Measurements from ENCODE around the gene UGT1A4.

UGT1A4 gene

DNA sequence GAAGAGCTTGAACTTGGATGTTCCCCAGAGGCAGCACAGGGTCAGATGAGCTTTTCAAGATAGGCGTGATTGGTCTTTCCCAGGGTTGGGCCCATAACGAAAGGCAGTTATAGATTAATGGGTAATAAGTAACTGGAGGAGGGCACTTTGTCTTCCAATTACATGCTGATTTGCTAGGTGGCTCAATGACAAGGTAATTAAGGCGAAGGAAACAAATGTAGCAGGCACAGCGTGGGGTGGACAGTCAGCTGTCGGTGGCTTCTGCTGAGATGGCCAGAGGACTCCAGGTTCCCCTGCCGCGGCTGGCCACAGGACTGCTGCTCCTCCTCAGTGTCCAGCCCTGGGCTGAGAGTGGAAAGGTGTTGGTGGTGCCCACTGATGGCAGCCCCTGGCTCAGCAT is at the start of gene UGT1A4:
Gene UGT1A4 (plus strand): TSS at position 185 of the 400 bp plus-strand sequence. CDS start 85 bp downstream, at position 270.
- no peak for TF ChIP-seq CREB1 (IDR thresholded peaks at IDR 0.05; ENCODE audit: low read depth)
- TF ChIP-seq ZBTB7A (IDR thresholded peaks at IDR 0.05; ENCODE audit: low read depth): no peak
- TF ChIP-seq TEAD4 (IDR thresholded peaks at IDR 0.05): no peak
- no peak for TF ChIP-seq EP300 (IDR thresholded peaks at IDR 0.05; ENCODE audit: borderline replicate concordance)
- TF ChIP-seq CEBPB (IDR thresholded peaks at IDR 0.05): no peak
- no peak for TF ChIP-seq TCF12 (IDR thresholded peaks at IDR 0.05; ENCODE audit: low read depth)
- no peak for TF ChIP-seq USF1 (IDR thresholded peaks at IDR 0.05)
- no peak for TF ChIP-seq NFIC (IDR thresholded peaks at IDR 0.05)

DNA sequence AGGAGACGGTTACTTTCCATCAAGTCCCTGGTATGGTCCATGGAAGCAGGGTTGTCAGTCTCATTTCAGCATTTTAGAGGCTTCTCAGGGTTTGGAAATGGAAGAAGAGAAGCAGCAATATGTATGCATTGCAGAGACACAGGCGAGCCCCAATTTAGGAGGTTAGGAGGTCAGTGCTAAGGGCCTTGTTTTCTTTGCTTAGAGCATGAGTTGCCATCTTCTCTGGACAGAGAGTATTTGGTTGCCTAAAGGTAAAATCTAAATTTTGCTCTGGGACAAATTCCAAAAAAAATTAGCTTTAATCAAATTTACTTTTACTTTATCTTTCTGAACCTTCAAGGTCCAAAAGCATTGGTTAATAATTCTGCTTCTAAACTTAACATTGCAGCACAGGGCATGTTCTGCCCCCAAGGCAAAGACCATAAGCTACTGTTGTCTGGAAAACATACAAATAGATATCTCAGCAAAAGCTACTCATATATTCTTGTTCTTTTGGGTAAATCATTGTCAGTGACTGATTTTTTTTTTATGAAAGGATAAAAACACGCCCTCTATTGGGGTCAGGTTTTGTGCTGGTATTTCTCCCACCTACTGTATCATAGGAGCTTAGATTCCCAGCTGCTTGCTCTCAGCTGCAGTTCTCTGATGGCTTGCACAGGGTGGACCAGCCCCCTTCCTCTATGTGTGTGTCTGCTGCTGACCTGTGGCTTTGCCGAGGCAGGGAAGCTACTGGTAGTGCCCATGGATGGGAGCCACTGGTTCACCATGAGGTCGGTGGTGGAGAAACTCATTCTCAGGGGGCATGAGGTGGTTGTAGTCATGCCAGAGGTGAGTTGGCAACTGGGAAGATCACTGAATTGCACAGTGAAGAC is 47.0 kb upstream of the UGT1A4 start, which contains the start of gene UGT1A9:
Gene UGT1A9 (plus strand): TSS at position 609 of the 872 bp plus-strand sequence. CDS start 37 bp downstream, at position 646.
- TF ChIP-seq TAF1 (IDR thresholded peaks at IDR 0.05; ENCODE audit: low read depth): no peak
- TF ChIP-seq NFIC (IDR thresholded peaks at IDR 0.05): no peak
- no peak for TF ChIP-seq EP300 (IDR thresholded peaks at IDR 0.05; ENCODE audit: borderline replicate concordance)
- no peak for TF ChIP-seq FOXM1 (IDR thresholded peaks at IDR 0.05; ENCODE audit: borderline replicate concordance, low read depth)
- no peak for TF ChIP-seq USF1 (IDR thresholded peaks at IDR 0.05)
- TF ChIP-seq REST (IDR thresholded peaks at IDR 0.05; ENCODE audit: low read depth): no peak
- no peak for TF ChIP-seq CEBPB (IDR thresholded peaks at IDR 0.05)
- no peak for TF ChIP-seq TEAD4 (IDR thresholded peaks at IDR 0.05)
- no peak for TF ChIP-seq YY1 (IDR thresholded peaks at IDR 0.05; ENCODE audit: low read depth)
- no peak for TF ChIP-seq TCF12 (IDR thresholded peaks at IDR 0.05; ENCODE audit: low read depth)
- TF ChIP-seq, protein P1, sequence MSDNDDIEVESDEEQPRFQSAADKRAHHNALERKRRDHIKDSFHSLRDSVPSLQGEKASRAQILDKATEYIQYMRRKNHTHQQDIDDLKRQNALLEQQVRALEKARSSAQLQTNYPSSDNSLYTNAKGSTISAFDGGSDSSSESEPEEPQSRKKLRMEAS (IDR thresholded peaks at IDR 0.05): no peak
- no peak for TF ChIP-seq ZBTB7A (IDR thresholded peaks at IDR 0.05; ENCODE audit: low read depth)
- no peak for TF ChIP-seq CREB1 (IDR thresholded peaks at IDR 0.05; ENCODE audit: low read depth)
- no peak for TF ChIP-seq EGR1 (IDR thresholded peaks at IDR 0.05)
- no peak for TF ChIP-seq RAD21 (IDR thresholded peaks at IDR 0.05; ENCODE audit: low read depth)

DNA sequence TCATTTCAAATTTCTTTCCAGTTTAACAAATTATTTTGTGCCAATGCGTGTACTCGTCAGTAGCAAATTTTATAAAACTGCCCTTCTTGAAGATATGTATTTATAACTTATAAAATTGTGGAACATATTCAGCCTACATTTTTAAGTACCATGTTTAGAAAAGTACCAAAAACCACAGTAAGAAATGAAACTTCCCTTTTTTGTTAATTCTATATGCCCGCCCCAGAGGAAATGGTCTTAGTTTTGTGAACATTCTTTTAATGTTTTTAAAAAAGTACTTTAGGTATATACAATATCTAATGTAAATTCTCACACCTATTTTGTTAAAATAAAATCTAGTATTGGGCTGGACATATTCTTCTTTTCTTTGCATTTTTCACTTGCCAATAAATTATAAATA is 45.6 kb upstream of the UGT1A4 start:
- TF ChIP-seq REST (IDR thresholded peaks at IDR 0.05; ENCODE audit: low read depth): no peak

DNA sequence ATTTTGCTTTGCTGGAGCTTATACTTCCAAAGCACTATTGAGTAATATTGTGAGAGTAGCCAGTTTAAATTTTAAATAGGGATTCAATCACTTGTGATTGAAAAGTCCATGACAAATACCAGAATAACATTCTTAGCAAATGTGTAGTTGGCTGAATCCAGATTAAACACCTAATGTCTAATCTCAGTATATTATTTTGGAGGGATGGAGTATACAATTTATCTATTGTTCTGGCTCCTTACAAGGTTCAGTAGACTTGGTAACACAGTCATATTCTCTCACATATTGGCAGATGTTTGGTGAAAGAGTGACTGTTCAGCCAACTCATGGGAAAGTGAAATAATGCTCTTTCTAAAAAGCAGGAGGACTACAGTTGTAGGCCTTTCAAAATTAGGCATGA is 44.6 kb upstream of the UGT1A4 start:
- no peak for TF ChIP-seq EGR1 (IDR thresholded peaks at IDR 0.05)
- TF ChIP-seq YY1 (IDR thresholded peaks at IDR 0.05; ENCODE audit: low read depth): no peak
- no peak for TF ChIP-seq EP300 (IDR thresholded peaks at IDR 0.05; ENCODE audit: borderline replicate concordance)
- no peak for TF ChIP-seq NFIC (IDR thresholded peaks at IDR 0.05)
- no peak for TF ChIP-seq ZBTB7A (IDR thresholded peaks at IDR 0.05; ENCODE audit: low read depth)
- TF ChIP-seq TAF1 (IDR thresholded peaks at IDR 0.05; ENCODE audit: low read depth): no peak
- TF ChIP-seq REST (IDR thresholded peaks at IDR 0.05; ENCODE audit: low read depth): no peak
- no peak for TF ChIP-seq CREB1 (IDR thresholded peaks at IDR 0.05; ENCODE audit: low read depth)
- no peak for TF ChIP-seq TEAD4 (IDR thresholded peaks at IDR 0.05)
- TF ChIP-seq, protein P1 (IDR thresholded peaks at IDR 0.05): no peak
- no peak for TF ChIP-seq FOXM1 (IDR thresholded peaks at IDR 0.05; ENCODE audit: borderline replicate concordance, low read depth)
- TF ChIP-seq CEBPB (IDR thresholded peaks at IDR 0.05): no peak
- TF ChIP-seq TCF12 (IDR thresholded peaks at IDR 0.05; ENCODE audit: low read depth): no peak
